ENCODE data around the gene LAMA2. TPM values are rescaled to one million over a fixed set of nuclear protein-coding genes. Genes with fewer than 3 reads are reported as not detected.

LAMA2 gene
- total RNA-seq, 2 experiments from 2014 or later = 0.69 to 1.5 TPM

- Mint-ChIP-seq H3K27ac (no peak overlapping the region), H3K4me1 (ENCODE audit: low read depth) (peaks cover 11% of the 10 kb centered on the region), H3K27me3 (peaks cover 8% of the 10 kb centered on the region), H3K36me3 (ENCODE audit: low read depth) (no peaks in the 10 kb centered on the region), H3K4me3 (no peak overlapping the region), H3K9me3 (no peaks in the 10 kb centered on the region)
- intact Hi-C loops (cut with micrococcal nuclease) = no loop called here
- peak; percentile 75 for DNase-seq
- ChIA-PET POLR2A (no interaction called here), CTCF (interaction anchor here (0.6 to 2.4 kb wide), 11 partner anchors 9 to 526 kb away, joined by 3 to 11 read pairs (median 4); no protein-coding TSS in a partner anchor)
- peak; percentile 96 for ATAC-seq
- TF ChIP-seq CTCF (IDR thresholded peaks at IDR 0.05) = peak; percentile 89
These were observed 368.9 kb downstream of the LAMA2 start for GRCh38 chr6:129251669-129252376.

GRCh38 chr6:129252377-129253071 lies 369.6 kb downstream of the LAMA2 start:
- ATAC-seq = no peak
- no peak overlapping the region for H3K27ac Mint-ChIP-seq
- H3K36me3 Mint-ChIP-seq (ENCODE audit: low read depth) = no peaks in the 10 kb centered on the region
- H3K9me3 Mint-ChIP-seq = no peaks in the 10 kb centered on the region
- TF ChIP-seq CTCF (IDR thresholded peaks at IDR 0.05) = peak; percentile 35
- POLR2A ChIA-PET = no interaction called here
- intact Hi-C loops (cut with micrococcal nuclease) = no loop called here
- H3K4me3 Mint-ChIP-seq = no peak overlapping the region
- peaks cover 11% of the 10 kb centered on the region for H3K4me1 Mint-ChIP-seq (ENCODE audit: low read depth)
- CTCF ChIA-PET = interaction anchor here (0.6 to 2.4 kb wide), 13 partner anchors 8 to 527 kb away, joined by 3 to 11 read pairs (median 4); no protein-coding TSS in a partner anchor
- H3K27me3 Mint-ChIP-seq = peaks cover 8% of the 10 kb centered on the region
- DNase-seq = no peak

GRCh38 chr6:129253242-129253641 lies 370.3 kb downstream of the LAMA2 start:
- DNase-seq (no peak), ATAC-seq (no peak)
- H3K27me3 Mint-ChIP-seq = peaks cover 8% of the 10 kb centered on the region
- H3K4me3 Mint-ChIP-seq = no peak overlapping the region
- no peak overlapping the region for H3K27ac Mint-ChIP-seq
- CTCF ChIA-PET = interaction anchor here (0.8 to 2.4 kb wide), 6 partner anchors 9 to 527 kb away, joined by 3 to 11 read pairs (median 5); no protein-coding TSS in a partner anchor
- no peaks in the 10 kb centered on the region for H3K36me3 Mint-ChIP-seq (ENCODE audit: low read depth)
- intact Hi-C loops (cut with micrococcal nuclease) = no loop called here
- POLR2A ChIA-PET = no interaction called here
- TF ChIP-seq CTCF (IDR thresholded peaks at IDR 0.05) = no peak
- peaks cover 11% of the 10 kb centered on the region for H3K4me1 Mint-ChIP-seq (ENCODE audit: low read depth)
- H3K9me3 Mint-ChIP-seq = no peaks in the 10 kb centered on the region

GRCh38 chr6:129253727-129254126 lies 370.8 kb downstream of the LAMA2 start:
- CTCF ChIA-PET = interaction anchor here (0.8 to 2.4 kb wide), 3 partner anchors 15 to 527 kb away, joined by 3 to 10 read pairs (median 6); no protein-coding TSS in a partner anchor
- Mint-ChIP-seq H3K36me3 (ENCODE audit: low read depth) (no peaks in the 10 kb centered on the region), H3K4me3 (no peak overlapping the region), H3K27ac (no peak overlapping the region), H3K4me1 (ENCODE audit: low read depth) (peaks cover 11% of the 10 kb centered on the region), H3K27me3 (peaks cover 8% of the 10 kb centered on the region), H3K9me3 (no peaks in the 10 kb centered on the region)
- ATAC-seq (no peak), DNase-seq (no peak)
- TF ChIP-seq CTCF (IDR thresholded peaks at IDR 0.05) = no peak
- intact Hi-C loops (cut with micrococcal nuclease) = no loop called here
- POLR2A ChIA-PET = no interaction called here

GRCh38 chr6:129257196-129257595 lies 374.3 kb downstream of the LAMA2 start:
- Mint-ChIP-seq H3K27ac (no peak overlapping the region), H3K4me1 (ENCODE audit: low read depth) (peaks cover 8% of the 10 kb centered on the region), H3K27me3 (peaks cover 8% of the 10 kb centered on the region), H3K36me3 (ENCODE audit: low read depth) (no peaks in the 10 kb centered on the region), H3K9me3 (no peaks in the 10 kb centered on the region), H3K4me3 (no peak overlapping the region)
- no peak for ATAC-seq
- no peak for TF ChIP-seq CTCF (IDR thresholded peaks at IDR 0.05)
- ChIA-PET POLR2A (interaction anchor here (0.7 kb wide), 1 partner anchor 299 kb away, joined by 3 read pairs; no protein-coding TSS in a partner anchor), CTCF (no interaction called here)
- no peak for DNase-seq
- intact Hi-C loops (cut with micrococcal nuclease) = no loop called here

Data from activated CD8-positive, alpha-beta T cell treated with anti-CD3 and anti-CD28 coated beads for 36 hours (primary cell).